ENCODE measurements around the gene PROM1.

PROM1 gene

GRCh38 chr4:16027114-16027513, 56.7 kb downstream of the PROM1 start:
- DNase-seq (ENCODE audit: low read depth), result no peak

GRCh38 chr4:16026160-16026761, 57.6 kb downstream of the PROM1 start:
- DNase-seq (ENCODE audit: low read depth), result no peak

DNA sequence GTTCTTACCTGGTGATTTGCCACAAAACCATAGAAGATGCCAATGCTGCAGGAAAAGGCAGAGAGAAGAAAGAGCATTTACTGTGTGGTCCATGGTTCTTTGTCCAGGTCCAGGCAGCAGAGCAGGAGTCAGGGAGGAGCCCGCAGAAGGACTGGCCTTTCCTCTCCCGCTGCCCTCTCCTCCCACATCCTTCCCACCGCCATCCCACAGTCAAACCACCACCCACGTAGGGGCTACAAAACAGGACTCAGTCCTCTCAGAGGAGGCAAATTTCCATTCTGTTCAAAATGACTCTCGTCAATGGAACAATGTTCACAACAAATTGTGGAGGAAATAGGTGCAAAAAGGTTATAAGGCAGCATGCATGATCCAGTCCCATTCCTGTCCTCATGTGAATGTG, 58.6 kb downstream of the PROM1 start:
- DNase-seq (ENCODE audit: low read depth), result no peak

DNA sequence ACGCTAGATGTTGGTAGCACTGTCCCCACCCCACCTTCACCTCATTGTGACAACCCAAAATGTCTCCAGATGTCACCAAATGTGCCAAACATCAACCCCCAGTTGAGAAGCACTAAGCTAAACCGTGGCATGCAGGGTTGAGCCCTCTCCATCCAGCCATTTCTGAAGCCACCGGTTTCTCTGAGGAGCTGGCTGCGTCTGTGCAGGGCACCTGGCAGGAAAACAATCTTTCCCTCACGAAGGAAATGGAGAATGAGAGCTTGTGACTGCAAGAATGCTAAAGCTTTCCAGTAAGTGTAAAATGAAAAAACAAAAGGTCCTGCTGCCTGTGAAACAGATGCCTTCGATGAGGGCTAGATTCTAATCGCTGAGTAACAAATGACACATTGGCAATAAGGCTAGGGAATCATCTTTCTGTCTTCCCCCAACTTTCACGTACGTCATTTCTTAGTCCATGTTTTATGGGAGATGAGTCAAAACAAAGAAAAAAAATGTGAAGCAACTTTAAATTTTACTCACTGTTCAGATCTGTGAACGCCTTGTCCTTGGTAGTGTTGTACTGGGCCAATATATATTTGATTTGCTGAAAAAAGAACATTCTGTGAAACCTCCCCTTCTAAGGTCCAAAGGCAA, 59.9 kb downstream of the PROM1 start:
- DNase-seq (ENCODE audit: low read depth), result no peak

- no peak for DNase-seq (ENCODE audit: low read depth)
Observed at GRCh38 chr4:16021804-16022560, 61.8 kb downstream of the PROM1 start.

GRCh38 chr4:16019649-16020048, 64.2 kb downstream of the PROM1 start:
- DNase-seq (ENCODE audit: low read depth), result no peak

DNA sequence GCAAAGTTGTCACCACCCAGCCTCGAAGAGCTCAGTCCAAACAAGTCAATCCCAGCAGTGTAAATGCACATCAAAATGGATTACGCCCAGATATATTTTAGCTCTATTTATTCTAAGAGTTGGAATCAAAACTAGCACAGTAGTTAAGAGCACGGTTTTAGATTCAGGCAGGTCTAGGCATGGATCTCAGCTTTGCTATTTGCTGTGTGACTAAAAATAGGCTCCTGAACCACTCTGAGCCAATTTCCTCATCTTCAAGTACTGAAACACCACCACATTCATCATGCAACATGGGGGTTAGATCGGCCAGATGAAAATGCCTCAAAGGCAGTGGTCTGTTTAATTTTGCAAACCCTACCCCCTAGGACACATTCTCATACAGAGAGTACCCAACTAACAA, 65.0 kb downstream of the PROM1 start:
- no peak for DNase-seq (ENCODE audit: low read depth)

- no peak for DNase-seq (ENCODE audit: low read depth)
Observed at GRCh38 chr4:16018061-16018676, 65.7 kb downstream of the PROM1 start.

- DNase-seq (ENCODE audit: low read depth), result no peak
Observed at GRCh38 chr4:16016536-16016935, 67.3 kb downstream of the PROM1 start.

- DNase-seq (ENCODE audit: low read depth), result no peak
Observed at GRCh38 chr4:16011173-16011572, 72.7 kb downstream of the PROM1 start.

DNA sequence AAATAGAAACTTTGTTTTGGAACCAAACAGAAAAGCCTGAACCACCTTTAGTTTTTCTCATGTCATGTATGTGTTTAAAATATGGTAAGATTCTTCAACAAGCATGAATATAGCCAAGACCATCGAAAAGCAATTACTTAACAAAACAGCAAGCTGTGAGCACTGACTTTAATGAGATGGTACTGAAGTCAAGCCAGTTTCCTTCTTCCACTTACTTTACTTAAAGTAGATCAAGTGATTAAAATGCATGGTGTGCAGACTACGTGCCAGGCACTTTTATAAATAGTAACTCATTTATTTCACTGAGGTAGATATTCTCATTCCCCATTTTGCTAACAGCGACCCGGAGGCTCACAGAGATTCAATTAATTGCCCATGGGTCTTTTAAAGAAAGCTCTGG, 74.7 kb downstream of the PROM1 start:
- no peak for DNase-seq (ENCODE audit: low read depth)

GRCh38 chr4:16007471-16008095, 76.2 kb downstream of the PROM1 start:
- DNase-seq (ENCODE audit: low read depth), result no peak

GRCh38 chr4:16006771-16007446, 76.9 kb downstream of the PROM1 start:
- DNase-seq (ENCODE audit: low read depth), result no peak

DNA sequence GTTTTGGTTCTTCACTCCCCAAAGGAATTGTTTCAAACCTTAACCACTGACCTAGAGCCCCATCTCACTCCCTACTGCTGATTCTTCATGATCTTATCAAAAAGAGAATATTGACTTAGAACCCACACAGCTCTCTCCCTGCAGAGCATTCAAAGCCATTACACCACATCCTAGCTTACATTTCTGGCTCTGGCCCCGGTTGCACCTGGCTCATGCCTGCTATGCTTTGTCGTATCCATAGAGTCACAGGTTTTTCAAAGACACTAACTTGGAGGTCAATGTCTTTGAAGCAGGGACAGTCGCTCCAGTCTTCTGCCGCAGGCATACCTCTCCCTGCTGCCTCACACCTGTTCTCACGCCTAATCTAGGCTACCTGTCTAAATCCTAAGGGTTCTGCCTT, 78.1 kb downstream of the PROM1 start:
- DNase-seq (ENCODE audit: low read depth), result no peak

GRCh38 chr4:16001484-16001858, 82.4 kb downstream of the PROM1 start:
- DNase-seq (ENCODE audit: low read depth), result peak; percentile 8

- no peak for DNase-seq (ENCODE audit: low read depth)
Observed at GRCh38 chr4:16000708-16001483, 82.9 kb downstream of the PROM1 start.

DNA sequence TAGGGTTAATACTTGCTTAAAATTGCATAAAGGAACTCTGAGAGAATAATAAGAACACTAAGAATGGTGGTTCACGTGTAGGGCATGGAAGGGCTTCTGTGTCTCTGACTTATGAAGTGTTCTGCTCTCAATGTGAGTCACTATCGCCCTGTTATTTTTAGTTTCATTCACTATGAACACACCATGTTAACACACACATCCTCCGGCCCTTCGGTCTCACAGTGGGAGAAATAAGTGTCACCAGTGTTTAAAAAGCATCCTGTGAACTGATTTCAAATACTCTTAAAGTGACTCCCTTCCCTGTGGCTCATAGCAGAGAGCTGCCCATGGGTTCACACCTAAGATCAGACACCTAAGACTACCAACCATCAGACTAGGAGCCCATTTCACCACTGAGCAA, 87.0 kb downstream of the PROM1 start:
- no peak for DNase-seq (ENCODE audit: low read depth)

DNA sequence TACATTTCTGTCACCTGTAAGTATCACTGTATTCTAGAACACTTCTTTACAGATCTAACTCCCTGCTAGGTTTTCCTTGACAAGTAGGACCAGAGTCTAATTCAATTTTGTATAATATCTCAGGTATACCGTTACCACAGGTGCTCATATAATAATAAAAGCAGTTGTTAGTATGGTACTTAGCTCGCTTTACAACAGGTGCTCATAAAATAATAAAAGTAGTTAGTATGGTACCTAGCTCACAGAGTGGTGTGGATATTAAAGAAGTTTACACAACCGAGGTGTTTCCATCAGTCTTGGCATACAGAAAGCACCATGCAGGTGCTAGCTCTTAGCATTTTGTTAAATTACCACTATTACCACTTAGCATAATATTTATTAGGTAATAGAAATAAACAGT, 88.0 kb downstream of the PROM1 start:
- DNase-seq (ENCODE audit: low read depth), result no peak

GRCh38 chr4:15992167-15992485, 91.7 kb downstream of the PROM1 start:
- DNase-seq (ENCODE audit: low read depth), result no peak

- no peak for DNase-seq (ENCODE audit: low read depth)
Observed at GRCh38 chr4:15990570-15991285, 93.1 kb downstream of the PROM1 start.

DNA sequence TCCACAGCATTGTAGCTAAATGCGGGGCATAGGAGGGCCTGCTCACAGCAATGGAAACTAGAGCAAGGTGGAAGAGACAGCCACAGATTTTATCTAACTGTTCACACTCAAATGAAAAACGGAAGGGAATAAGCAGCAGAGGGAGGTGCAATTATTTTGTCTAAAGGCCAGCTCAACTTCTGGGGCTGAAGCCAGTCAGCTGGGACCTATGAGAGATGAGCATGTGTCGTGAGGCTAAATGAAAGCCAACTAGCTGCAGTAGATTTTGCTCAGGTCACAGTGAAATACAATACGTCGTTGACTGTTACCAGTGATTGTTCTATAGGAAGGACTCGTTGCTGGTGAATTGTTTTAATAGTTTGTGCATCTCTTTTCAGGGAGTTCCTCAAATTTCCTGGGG, 94.4 kb downstream of the PROM1 start:
- no peak for DNase-seq (ENCODE audit: low read depth)

Measured in activated T-helper 1 cell treated with Interleukin-2 at 50 U/mL for 16 hours (primary cell).